NCI-H524 (cell line): Measurements from ENCODE around the gene CDHR2.
"Not testable (repeated sequence)": the region's sequence is repeated elsewhere in the genome, so short reads cannot be mapped to it uniquely, and the experiment has no call there.

Source experiments
- DNase-seq, 2 experiments: peaks; one replicate each; lab custom pipeline; 2025; lab: John Stamatoyannopoulos, UW

CDHR2 gene

GRCh38 chr5:176568657-176569056, 19.5 kb downstream of the CDHR2 start:
- no peak for DNase-seq

GRCh38 chr5:176570044-176570443, 20.9 kb downstream of the CDHR2 start:
- DNase-seq = peak in 1 of 2 experiments; percentile 12

- peak; percentile 13 to 54 for DNase-seq
These were observed 24.6 kb downstream of the CDHR2 start for GRCh38 chr5:176573564-176574296.

GRCh38 chr5:176574297-176574591, 25.1 kb downstream of the CDHR2 start:
- DNase-seq = no peak

GRCh38 chr5:176575066-176575465, 25.9 kb downstream of the CDHR2 start:
- DNase-seq = no peak

GRCh38 chr5:176575488-176576422, 26.6 kb downstream of the CDHR2 start:
- DNase-seq = no peak

GRCh38 chr5:176577312-176578176, 28.4 kb downstream of the CDHR2 start:
- peak in 1 of 2 experiments; percentile 16 for DNase-seq

GRCh38 chr5:176578391-176578808, 29.3 kb downstream of the CDHR2 start:
- DNase-seq = peak; percentile 27 to 69

- no peak for DNase-seq
These were observed 30.2 kb downstream of the CDHR2 start for GRCh38 chr5:176579323-176579722.

GRCh38 chr5:176581361-176581760, 32.2 kb downstream of the CDHR2 start:
- no peak for DNase-seq

GRCh38 chr5:176583076-176583475, 33.9 kb downstream of the CDHR2 start:
- DNase-seq = no peak

GRCh38 chr5:176587398-176587797, 38.3 kb downstream of the CDHR2 start:
- DNase-seq = no peak

GRCh38 chr5:176588297-176588696, 39.2 kb downstream of the CDHR2 start:
- DNase-seq = no peak

- no peak for DNase-seq
These were observed 40.1 kb downstream of the CDHR2 start for GRCh38 chr5:176589039-176589769.

- DNase-seq = no peak
These were observed 41.0 kb downstream of the CDHR2 start for GRCh38 chr5:176590035-176590717.

GRCh38 chr5:176591667-176592066, 42.5 kb downstream of the CDHR2 start:
- DNase-seq = not testable (repeated sequence)

GRCh38 chr5:176592573-176592972, 43.4 kb downstream of the CDHR2 start:
- no peak for DNase-seq

- DNase-seq = no peak
These were observed 44.2 kb downstream of the CDHR2 start for GRCh38 chr5:176593273-176593869.

- no peak for DNase-seq
These were observed 45.4 kb downstream of the CDHR2 start for GRCh38 chr5:176594554-176594953.

GRCh38 chr5:176595386-176595943, 46.3 kb downstream of the CDHR2 start:
- no peak for DNase-seq
